T-cell (primary cell): Measurements from ENCODE around the gene NOL4L. TPM values are rescaled to one million over a fixed set of nuclear protein-coding genes. Genes with fewer than 3 reads are reported as not detected.

ENCODE experiments used
- ATAC-seq, 4 experiments: fragments of 200-7000 bp in 3 of 4; fragments of 150-1000 bp in 1 of 4; cut with Tn5 transposase; replicated peaks in 1 of 4; 1 replicate in 3 of 4; 2 replicates in 1 of 4; pipeline ENCODE4 v1.10.0; 2021; ENCODE audit warnings: moderate library complexity in 3 of 4, mild to moderate bottlenecking in 2 of 4, moderate number of reproducible peaks in 1 of 4
- CTCF ChIA-PET, 2 donors: fragments of 300-600 bp; sonication (Branson Sonifier 250); formaldehyde crosslinking; loops; one replicate each; lab custom pipeline; 2022; ENCODE audit warnings: antibody characterized with exemption in 2 of 2; lab: Charles Lee
- POLR2A ChIA-PET, 2 donors: fragments of 300-600 bp; sonication (Branson Sonifier 250); formaldehyde crosslinking; loops; one replicate each; lab custom pipeline; 2022; ENCODE audit warnings: antibody characterized with exemption in 2 of 2; lab: Charles Lee
- DNase-seq, 35 experiments: peaks; one replicate each; pipeline versions ENCODE4 v3.0.0 to v3.0.0-alpha.2; 2013 to 2023
- H3K27ac ChIP-seq: one replicate; pipeline ENCODE4 v1.5.1; 2013; ENCODE audit warnings: low read length
- H3K27me3 ChIP-seq, 2 experiments: replicated peaks in 1 of 2; 1 replicate in 1 of 2; 2 replicates in 1 of 2; pipeline versions ENCODE4 v1.6.1 to v1.7.0; 2013; ENCODE audit warnings: low read length in 1 of 2, mixed read lengths in 1 of 2; ENCODE audit not compliant: control insufficient read depth in 2 of 2, insufficient read depth in 2 of 2; ENCODE audit errors: extremely low read depth in 1 of 2
- H3K36me3 ChIP-seq, 2 donors: 1 replicate in 1 of 2; 2 replicates in 1 of 2; pipeline versions ENCODE4 v1.6.1 to v1.7.0; 2013; ENCODE audit warnings: low read length in 1 of 2; ENCODE audit not compliant: control insufficient read depth in 2 of 2, insufficient read depth in 1 of 2; ENCODE audit errors: extremely low read depth in 1 of 2
- H3K4me1 ChIP-seq, 2 experiments: 1 replicate in 1 of 2; 2 replicates in 1 of 2; pipeline versions ENCODE4 v1.6.1 to v1.7.0; 2013; ENCODE audit warnings: low read length in 2 of 2, mixed read lengths in 1 of 2; ENCODE audit not compliant: insufficient read depth in 2 of 2, control insufficient read depth in 1 of 2; ENCODE audit errors: extremely low read depth in 1 of 2
- H3K4me3 ChIP-seq, 2 donors: 1 replicate in 1 of 2; 2 replicates in 1 of 2; pipeline versions ENCODE4 v1.5.1 to v1.7.0; 2013; ENCODE audit warnings: mild to moderate bottlenecking in 2 of 2, low read length in 1 of 2, moderate library complexity in 1 of 2; ENCODE audit not compliant: control insufficient read depth in 1 of 2; ENCODE audit errors: extremely low read depth in 1 of 2
- H3K9me3 ChIP-seq: 2 replicates; pipeline ENCODE4 v1.7.0; 2013
- H3K27ac Mint-ChIP-seq, 2 donors: one replicate each; pipeline ENCODE4 v1.8.0; 2020 to 2021; ENCODE audit warnings: mild to moderate bottlenecking in 2 of 2, mixed read lengths in 2 of 2
- H3K27me3 Mint-ChIP-seq, 2 donors: one replicate each; pipeline ENCODE4 v1.8.0; 2021 to 2022; ENCODE audit warnings: mixed read lengths in 2 of 2
- H3K36me3 Mint-ChIP-seq: one replicate; pipeline ENCODE4 v1.8.0; 2021; ENCODE audit warnings: mixed read lengths
- H3K4me1 Mint-ChIP-seq, 3 donors: one replicate each; pipeline ENCODE4 v1.8.0; 2020 to 2022; ENCODE audit warnings: mixed read lengths in 3 of 3, mild to moderate bottlenecking in 1 of 3
- H3K4me3 Mint-ChIP-seq, 3 donors: one replicate each; pipeline ENCODE4 v1.8.0; 2020 to 2022; ENCODE audit warnings: mild to moderate bottlenecking in 3 of 3, mixed read lengths in 3 of 3, moderate library complexity in 3 of 3
- H3K9me3 Mint-ChIP-seq, 3 donors: one replicate each; pipeline ENCODE4 v1.8.0; 2020 to 2022; ENCODE audit warnings: mixed read lengths in 3 of 3
- WGBS: methylation state at CpG from one replicate; pipeline ENCODE4 v1.1.5; 2013; ENCODE audit warnings: missing lambda C conversion rate; ENCODE audit not compliant: insufficient coverage; 5-methylcytosine and 5-hydroxymethylcytosine counted together
- total RNA-seq, 35 experiments: library from RNA in 6 of 35; stranded (reverse) in 6 of 35; fragments of 120-200 nt in 1 of 35; gene quantifications; one replicate each; pipeline versions ENCODE4 v1.2.1 to v1.2.4 and lab custom pipeline; 2013 to 2026

Gene NOL4L
- total RNA-seq, 5 donors from 2014 or later (not counting 1 experiment from before 2014, with no cell fraction given): 63.5 to 88.8 (median 74.4) TPM

GRCh38 chr20:32572271-32572968 lies 12.7 kb downstream of the NOL4L start:
- H3K4me3 ChIP-seq: no peak overlapping the region
- H3K36me3 Mint-ChIP-seq: no peaks in the 10 kb centered on the region
- no peaks in the 10 kb centered on the region for H3K9me3 Mint-ChIP-seq
- H3K4me3 Mint-ChIP-seq: peak overlapping the region in 1 of 3 donors; percentile 45
- POLR2A ChIA-PET: no interaction called here
- no peaks in the 10 kb centered on the region for H3K27me3 ChIP-seq
- no peaks in the 10 kb centered on the region for H3K9me3 ChIP-seq
- H3K27me3 Mint-ChIP-seq: no peaks in the 10 kb centered on the region
- DNase-seq (no peak), ATAC-seq (no peak)
- CTCF ChIA-PET: interaction anchor here in 1 of 2 donors (0.7 kb wide), 1 partner anchor 51 kb away, joined by 3 read pairs; no protein-coding TSS in a partner anchor
- peak overlapping the region in 1 of 2 donors; percentile 71 for H3K27ac Mint-ChIP-seq
- peaks cover 6 to 16% of the 10 kb centered on the region in 2 donors for H3K36me3 ChIP-seq
- peaks cover 0 to 48% (median 46%) of the 10 kb centered on the region in 3 donors for H3K4me1 Mint-ChIP-seq
- WGBS: 90% methylated on average over 10 of the region's 15 CpGs
- H3K27ac ChIP-seq: no peak overlapping the region
- peaks cover 4 to 97% of the 10 kb centered on the region in 2 experiments for H3K4me1 ChIP-seq

GRCh38 chr20:32571566-32571965 lies 13.6 kb downstream of the NOL4L start:
- DNase-seq: no peak
- peak overlapping the region in 1 of 2 donors; percentile 69 for H3K27ac Mint-ChIP-seq
- no peak overlapping the region for H3K4me3 Mint-ChIP-seq
- Histone ChIP-seq H3K27ac (no peak overlapping the region), H3K9me3 (no peaks in the 10 kb centered on the region), H3K4me3 (no peak overlapping the region), H3K36me3 (peaks cover 6 to 14% of the 10 kb centered on the region in 2 donors), H3K4me1 (peaks cover 4 to 97% of the 10 kb centered on the region in 2 experiments), H3K27me3 (no peaks in the 10 kb centered on the region)
- H3K4me1 Mint-ChIP-seq: peaks cover 0 to 48% (median 46%) of the 10 kb centered on the region in 3 donors
- H3K36me3 Mint-ChIP-seq: no peaks in the 10 kb centered on the region
- ChIA-PET POLR2A (no interaction called here), CTCF (no interaction called here)
- WGBS: 84% methylated on average over 8 of the region's 9 CpGs
- no peak for ATAC-seq
- H3K27me3 Mint-ChIP-seq: no peaks in the 10 kb centered on the region
- H3K9me3 Mint-ChIP-seq: no peaks in the 10 kb centered on the region

- Histone ChIP-seq H3K9me3 (no peaks in the 10 kb centered on the region), H3K4me1 (peaks cover 4 to 97% of the 10 kb centered on the region in 2 experiments), H3K27ac (no peak overlapping the region), H3K36me3 (peaks cover 6 to 12% of the 10 kb centered on the region in 2 donors), H3K4me3 (no peak overlapping the region), H3K27me3 (no peaks in the 10 kb centered on the region)
- Mint-ChIP-seq H3K27me3 (no peaks in the 10 kb centered on the region), H3K4me1 (peaks cover 2 to 49% (median 47%) of the 10 kb centered on the region in 3 donors), H3K36me3 (no peaks in the 10 kb centered on the region), H3K27ac (peak overlapping the region in 1 of 2 donors; percentile 70), H3K4me3 (no peak overlapping the region), H3K9me3 (no peaks in the 10 kb centered on the region)
- no peak for DNase-seq
- POLR2A ChIA-PET: no interaction called here
- CTCF ChIA-PET: interaction anchor here in 1 of 2 donors (0.6 kb wide), 1 partner anchor 31 kb away, joined by 3 read pairs; no protein-coding TSS in a partner anchor
- WGBS: 65% methylated on average over 7 of the region's 10 CpGs
- no peak for ATAC-seq
Measured at GRCh38 chr20:32570401-32571190, 14.5 kb downstream of the NOL4L start.

- Histone ChIP-seq H3K36me3 (peaks cover 7 to 12% of the 10 kb centered on the region in 2 donors), H3K4me1 (peaks cover 4 to 96% of the 10 kb centered on the region in 2 experiments), H3K27me3 (no peaks in the 10 kb centered on the region), H3K27ac (peak overlapping the region; percentile 55), H3K4me3 (no peak overlapping the region), H3K9me3 (no peaks in the 10 kb centered on the region)
- DNase-seq: peak in 3 of 35 experiments; percentile 32 to 38 (median 37)
- peaks cover 7 to 51% (median 50%) of the 10 kb centered on the region in 3 donors for H3K4me1 Mint-ChIP-seq
- CTCF ChIA-PET: interaction anchor here in 1 of 2 donors (0.6 kb wide), 1 partner anchor 30 kb away, joined by 3 read pairs; no protein-coding TSS in a partner anchor
- peak in 3 of 4 experiments; percentile 8 to 39 (median 11) for ATAC-seq
- POLR2A ChIA-PET: no interaction called here
- H3K4me3 Mint-ChIP-seq: no peak overlapping the region
- H3K27me3 Mint-ChIP-seq: no peaks in the 10 kb centered on the region
- H3K27ac Mint-ChIP-seq: peak overlapping the region in 1 of 2 donors; percentile 75
- 84% methylated on average over 5 of the region's 9 CpGs for WGBS
- no peaks in the 10 kb centered on the region for H3K36me3 Mint-ChIP-seq
- no peaks in the 10 kb centered on the region for H3K9me3 Mint-ChIP-seq
Measured at GRCh38 chr20:32569380-32570305, 15.5 kb downstream of the NOL4L start.

GRCh38 chr20:32569018-32569379 lies 16.1 kb downstream of the NOL4L start:
- peaks cover 4 to 92% of the 10 kb centered on the region in 2 experiments for H3K4me1 ChIP-seq
- H3K36me3 Mint-ChIP-seq: no peaks in the 10 kb centered on the region
- ATAC-seq (no peak), DNase-seq (no peak)
- H3K4me3 Mint-ChIP-seq: peak overlapping the region in 1 of 3 donors; percentile 42
- CTCF ChIA-PET: no interaction called here
- H3K36me3 ChIP-seq: peaks cover 7 to 13% of the 10 kb centered on the region in 2 donors
- POLR2A ChIA-PET: no interaction called here
- H3K27ac ChIP-seq: peak overlapping the region; percentile 55
- H3K4me1 Mint-ChIP-seq: peaks cover 7 to 53% (median 51%) of the 10 kb centered on the region in 3 donors
- H3K9me3 Mint-ChIP-seq: no peaks in the 10 kb centered on the region
- H3K27me3 ChIP-seq: no peaks in the 10 kb centered on the region
- peak overlapping the region in 1 of 2 donors; percentile 75 for H3K27ac Mint-ChIP-seq
- H3K27me3 Mint-ChIP-seq: no peaks in the 10 kb centered on the region
- H3K4me3 ChIP-seq: no peak overlapping the region
- no peaks in the 10 kb centered on the region for H3K9me3 ChIP-seq
- 43% methylated on average over 2 of the region's 3 CpGs for WGBS
